ENCODE measurements around the gene GMDS. TPM values are rescaled to one million over a fixed set of nuclear protein-coding genes. Genes with fewer than 3 reads are reported as not detected.

GMDS gene
- total and polyA plus RNA-seq, 4 donors, result 7.3 to 28.3 (median 16.1) TPM

DNA sequence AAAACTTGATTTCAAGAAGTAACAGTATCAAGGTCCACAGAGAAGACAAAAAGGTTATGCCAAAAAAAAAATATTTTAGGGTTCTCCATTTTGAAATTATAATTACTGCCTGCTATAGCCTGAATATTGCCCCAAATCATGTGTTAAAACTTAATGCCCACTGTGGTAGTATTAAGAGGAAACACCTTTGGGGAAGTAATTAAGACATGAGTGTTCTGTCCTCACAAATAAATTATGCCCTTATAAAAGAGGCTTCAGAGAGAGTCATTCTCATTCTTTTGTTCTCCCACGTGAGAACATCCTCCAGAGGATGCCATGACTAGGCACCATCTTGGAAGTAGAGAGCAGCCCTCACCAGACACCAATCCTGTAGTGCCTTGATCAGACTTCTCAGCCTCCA, 66.2 kb downstream of the GMDS start:
- Histone ChIP-seq H3K27me3 (ENCODE audit: control insufficient read depth in 3 of 3, insufficient read depth in 3 of 3, low read length in 2 of 3) (no peaks in the 10 kb centered on the region), H3K4me1 (ENCODE audit: control insufficient read depth in 5 of 5, insufficient read depth in 5 of 5, low read length in 5 of 5) (peaks cover 0 to 3% (median 0%) of the 10 kb centered on the region in 5 donors), H3K36me3 (ENCODE audit: control insufficient read depth in 4 of 4, insufficient read depth in 4 of 4, low read length in 4 of 4) (no peaks in the 10 kb centered on the region), H3K4me3 (no peak overlapping the region), H3K27ac (ENCODE audit: low read depth in 1 of 2, low read length in 1 of 2) (no peak overlapping the region), H3K9ac (ENCODE audit: insufficient read depth in 1 of 2, low read length in 2 of 2) (no peak overlapping the region), H3K9me3 (ENCODE audit: control insufficient read depth in 4 of 4, insufficient read depth in 3 of 4, low read length in 3 of 4) (peaks cover 0 to 4% (median 1%) of the 10 kb centered on the region in 4 donors)
- TF ChIP-seq, protein P1, sequence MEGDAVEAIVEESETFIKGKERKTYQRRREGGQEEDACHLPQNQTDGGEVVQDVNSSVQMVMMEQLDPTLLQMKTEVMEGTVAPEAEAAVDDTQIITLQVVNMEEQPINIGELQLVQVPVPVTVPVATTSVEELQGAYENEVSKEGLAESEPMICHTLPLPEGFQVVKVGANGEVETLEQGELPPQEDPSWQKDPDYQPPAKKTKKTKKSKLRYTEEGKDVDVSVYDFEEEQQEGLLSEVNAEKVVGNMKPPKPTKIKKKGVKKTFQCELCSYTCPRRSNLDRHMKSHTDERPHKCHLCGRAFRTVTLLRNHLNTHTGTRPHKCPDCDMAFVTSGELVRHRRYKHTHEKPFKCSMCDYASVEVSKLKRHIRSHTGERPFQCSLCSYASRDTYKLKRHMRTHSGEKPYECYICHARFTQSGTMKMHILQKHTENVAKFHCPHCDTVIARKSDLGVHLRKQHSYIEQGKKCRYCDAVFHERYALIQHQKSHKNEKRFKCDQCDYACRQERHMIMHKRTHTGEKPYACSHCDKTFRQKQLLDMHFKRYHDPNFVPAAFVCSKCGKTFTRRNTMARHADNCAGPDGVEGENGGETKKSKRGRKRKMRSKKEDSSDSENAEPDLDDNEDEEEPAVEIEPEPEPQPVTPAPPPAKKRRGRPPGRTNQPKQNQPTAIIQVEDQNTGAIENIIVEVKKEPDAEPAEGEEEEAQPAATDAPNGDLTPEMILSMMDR (IDR thresholded peaks at IDR 0.05; ENCODE audit: control extremely low read depth, extremely low read depth), result no peak
- ATAC-seq (ENCODE audit: insufficient read depth, low FRiP score), result no peak
- DNase-seq, result no peak
- 28 to 42% methylated on average over 1 of the region's 1 CpG for WGBS, 2 donors

DNA sequence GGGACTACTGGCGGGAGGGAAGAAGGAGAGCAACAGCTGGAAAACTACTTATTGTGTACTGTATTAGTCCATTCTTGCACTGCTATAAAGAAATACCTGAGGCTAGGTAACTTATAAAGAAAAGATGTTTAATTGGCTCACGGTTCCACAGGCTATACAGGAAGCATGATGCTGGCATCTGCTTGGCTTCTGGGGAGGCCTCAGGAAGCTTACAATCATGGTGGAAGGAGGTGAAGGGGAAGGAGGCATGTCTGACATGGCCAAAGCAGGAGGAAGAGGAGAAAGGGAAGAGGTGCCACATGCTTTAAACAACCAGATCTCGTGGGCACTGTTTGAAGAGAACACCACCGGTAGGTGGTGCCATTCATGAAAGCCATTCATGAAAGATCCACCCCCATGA, 67.3 kb downstream of the GMDS start:
- H3K9me3 ChIP-seq (ENCODE audit: control insufficient read depth in 4 of 4, insufficient read depth in 3 of 4, low read length in 3 of 4), result peaks cover 0 to 4% (median 1%) of the 10 kb centered on the region in 4 donors
- H3K4me1 ChIP-seq (ENCODE audit: control insufficient read depth in 5 of 5, insufficient read depth in 5 of 5, low read length in 5 of 5), result peaks cover 0 to 3% (median 0%) of the 10 kb centered on the region in 5 donors
- no peak overlapping the region for H3K27ac ChIP-seq (ENCODE audit: low read depth in 1 of 2, low read length in 1 of 2)
- H3K4me3 ChIP-seq, result no peak overlapping the region
- no peak for DNase-seq
- H3K27me3 ChIP-seq (ENCODE audit: control insufficient read depth in 3 of 3, insufficient read depth in 3 of 3, low read length in 2 of 3), result no peaks in the 10 kb centered on the region
- H3K9ac ChIP-seq (ENCODE audit: insufficient read depth in 1 of 2, low read length in 2 of 2), result no peak overlapping the region
- H3K36me3 ChIP-seq (ENCODE audit: control insufficient read depth in 4 of 4, insufficient read depth in 4 of 4, low read length in 4 of 4), result no peaks in the 10 kb centered on the region
- WGBS, 2 donors, result 97 to 100% methylated on average over 4 of the region's 4 CpGs
- TF ChIP-seq, protein P1 (IDR thresholded peaks at IDR 0.05; ENCODE audit: control extremely low read depth, extremely low read depth), result no peak
- no peak for ATAC-seq (ENCODE audit: insufficient read depth, low FRiP score)

DNA sequence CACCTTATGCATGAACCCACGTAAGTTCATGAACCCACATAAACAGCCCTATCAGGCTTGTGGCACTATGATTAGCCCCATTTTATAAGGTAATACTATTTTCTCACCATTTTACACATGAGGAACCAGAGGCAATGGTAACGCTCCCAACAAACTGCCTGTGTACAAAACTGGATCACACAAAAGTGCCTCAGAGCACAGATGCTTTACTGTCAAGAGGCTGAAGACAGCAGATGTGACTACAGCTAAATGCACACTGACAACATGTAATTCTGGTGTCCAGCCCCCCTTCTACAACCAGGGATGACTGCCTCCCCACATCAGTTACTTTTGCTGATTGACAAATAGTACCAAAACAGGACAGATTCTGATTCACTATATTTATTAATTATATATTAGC, 69.6 kb downstream of the GMDS start:
- no peak overlapping the region for H3K9ac ChIP-seq (ENCODE audit: insufficient read depth in 1 of 2, low read length in 2 of 2)
- peaks cover 0 to 4% (median 1%) of the 10 kb centered on the region in 4 donors for H3K9me3 ChIP-seq (ENCODE audit: control insufficient read depth in 4 of 4, insufficient read depth in 3 of 4, low read length in 3 of 4)
- H3K27ac ChIP-seq (ENCODE audit: low read depth in 1 of 2, low read length in 1 of 2), result no peak overlapping the region
- TF ChIP-seq, protein P1 (IDR thresholded peaks at IDR 0.05; ENCODE audit: control extremely low read depth, extremely low read depth), result no peak
- WGBS, 2 donors, result 95 to 98% methylated on average over 2 of the region's 2 CpGs
- peaks cover 0 to 3% (median 0%) of the 10 kb centered on the region in 5 donors for H3K4me1 ChIP-seq (ENCODE audit: control insufficient read depth in 5 of 5, insufficient read depth in 5 of 5, low read length in 5 of 5)
- no peak overlapping the region for H3K4me3 ChIP-seq
- DNase-seq (no peak), ATAC-seq (ENCODE audit: insufficient read depth, low FRiP score) (no peak)
- no peaks in the 10 kb centered on the region for H3K27me3 ChIP-seq (ENCODE audit: control insufficient read depth in 3 of 3, insufficient read depth in 3 of 3, low read length in 2 of 3)
- H3K36me3 ChIP-seq (ENCODE audit: control insufficient read depth in 4 of 4, insufficient read depth in 4 of 4, low read length in 4 of 4), result no peaks in the 10 kb centered on the region

All from lung (tissue), 12 donors.